ENCODE data around the gene PELI3. TPM values are rescaled to one million over a fixed set of nuclear protein-coding genes. Genes with fewer than 3 reads are reported as not detected.
"Not testable (repeated sequence)": the region's sequence is repeated elsewhere in the genome, so short reads cannot be mapped to it uniquely, and the experiment has no call there.

Gene PELI3
- total RNA-seq, 1 donor from 2014 or later = 3.6 TPM

DNA sequence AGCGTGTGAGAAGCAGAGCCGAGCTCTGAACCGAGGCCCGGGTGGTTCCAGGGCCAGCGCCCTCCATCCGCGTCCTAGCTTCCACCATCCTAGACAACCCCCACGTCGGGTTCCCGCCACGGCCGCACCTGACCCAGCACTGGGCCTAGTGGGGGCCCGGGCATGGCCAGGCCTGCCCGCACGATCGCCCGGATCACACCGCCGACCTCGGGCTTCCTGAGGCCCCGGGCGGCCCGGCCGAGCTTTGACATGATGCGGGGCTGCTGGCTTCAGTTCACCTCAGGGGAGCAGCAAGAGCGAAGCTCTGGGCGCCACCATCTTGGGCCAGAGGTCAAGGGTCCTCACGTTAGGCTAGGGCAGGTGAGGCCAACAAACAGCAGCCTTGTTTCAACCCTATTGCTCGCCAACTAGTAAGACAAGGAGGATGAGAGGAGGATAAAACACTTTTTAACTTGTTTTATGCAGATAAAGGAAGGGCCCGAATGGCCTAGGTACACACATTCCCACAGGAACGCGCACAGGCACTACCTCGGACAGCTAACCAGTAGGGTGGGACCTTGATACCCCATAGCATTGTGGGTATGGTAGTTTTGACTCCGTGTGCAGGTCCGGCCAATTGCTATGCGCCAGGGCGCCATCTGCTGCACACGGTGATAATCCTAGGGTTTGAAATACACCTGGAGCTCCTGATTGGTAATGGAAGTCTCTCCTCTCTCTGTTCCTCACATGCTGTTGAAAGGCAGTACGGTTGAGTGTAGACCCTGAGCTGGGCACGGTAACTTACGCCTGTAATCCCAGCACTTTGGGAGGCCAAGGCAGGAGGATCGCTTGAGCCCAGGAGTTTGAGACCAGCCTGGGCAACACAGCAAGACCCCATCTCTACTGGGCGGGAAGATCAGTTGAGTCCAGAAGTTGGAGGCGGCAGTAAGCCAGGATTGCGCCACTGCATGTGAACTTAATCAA is 27.9 kb upstream of the PELI3 start, which contains the start of gene MRPL11:
Gene MRPL11, minus strand, starts transcription at position 345 of the 963 bp plus-strand sequence. Its CDS starts 94 bp downstream, at position 251.
- H3K4me3 ChIP-seq (ENCODE audit: low read depth, low read length) = peak within 1 kb of the TSS; percentile 82
- TF ChIP-seq CTCF (conservative IDR thresholded peaks at IDR 0.05; ENCODE audit: low read depth, low read length) = peak; percentile 70
- peak; percentile 58 for DNase-seq (ENCODE audit: low read depth)

DNA sequence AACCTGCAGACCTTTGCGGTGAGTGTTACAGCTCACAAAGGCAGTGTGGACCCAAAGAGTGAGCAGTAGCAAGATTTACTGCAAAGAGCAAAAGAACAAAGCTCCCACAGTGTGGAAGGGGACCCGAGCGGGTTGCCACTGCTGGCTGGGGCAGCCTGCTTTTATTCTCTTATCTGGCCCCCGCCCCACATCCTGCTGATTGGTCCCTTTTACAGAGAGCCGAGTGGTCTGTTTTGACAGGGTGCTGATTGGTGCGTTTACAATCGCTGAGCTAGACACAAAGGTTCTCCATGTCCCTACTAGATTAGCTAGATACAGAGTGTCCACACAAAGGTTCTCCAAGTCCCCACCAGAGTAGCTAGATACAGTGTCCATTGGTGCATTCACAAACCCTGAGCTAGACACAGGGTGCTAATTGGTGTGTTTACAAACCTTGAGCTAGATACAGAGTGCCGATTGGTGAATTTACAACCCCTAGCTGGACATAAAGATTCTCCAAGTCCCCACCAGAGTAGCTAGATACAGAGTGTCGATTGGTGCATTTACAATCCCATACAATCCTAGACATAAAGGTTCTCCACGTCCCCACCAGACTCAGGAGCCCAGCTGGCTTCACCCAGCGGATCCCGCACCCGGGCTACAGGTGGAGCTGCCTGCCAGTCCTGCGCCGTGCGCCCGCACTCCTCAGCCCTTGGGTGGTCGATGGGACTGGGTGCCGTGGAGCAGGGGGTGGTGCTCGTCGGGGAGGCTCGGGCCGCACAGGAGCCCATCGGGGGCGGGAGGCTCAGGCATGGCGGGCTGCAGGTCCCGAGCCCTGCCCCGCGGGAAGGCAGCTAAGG is 26.4 kb upstream of the PELI3 start:
- H3K4me3 ChIP-seq (ENCODE audit: low read depth, low read length); DNase-seq (ENCODE audit: low read depth): not testable (repeated sequence)

DNA sequence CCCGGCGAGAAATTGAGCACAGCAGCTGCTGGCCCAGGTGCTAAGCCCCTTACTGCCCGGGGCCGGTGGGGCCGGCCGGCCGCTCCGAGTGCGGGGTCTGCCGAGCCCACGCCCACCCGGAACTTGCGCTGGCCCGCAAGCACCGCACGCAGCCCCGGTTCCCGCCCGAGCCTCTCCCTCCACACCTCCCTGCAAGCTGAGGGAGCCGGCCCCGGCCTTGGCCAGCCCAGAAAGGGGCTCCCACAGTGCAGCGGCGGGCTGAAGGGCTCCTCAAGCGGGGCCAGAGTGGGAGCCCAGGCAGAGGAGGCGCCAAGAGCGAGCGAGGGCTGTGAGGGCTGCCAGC is 25.8 kb upstream of the PELI3 start:
- H3K4me3 ChIP-seq (ENCODE audit: low read depth, low read length); DNase-seq (ENCODE audit: low read depth): not testable (repeated sequence)

DNA sequence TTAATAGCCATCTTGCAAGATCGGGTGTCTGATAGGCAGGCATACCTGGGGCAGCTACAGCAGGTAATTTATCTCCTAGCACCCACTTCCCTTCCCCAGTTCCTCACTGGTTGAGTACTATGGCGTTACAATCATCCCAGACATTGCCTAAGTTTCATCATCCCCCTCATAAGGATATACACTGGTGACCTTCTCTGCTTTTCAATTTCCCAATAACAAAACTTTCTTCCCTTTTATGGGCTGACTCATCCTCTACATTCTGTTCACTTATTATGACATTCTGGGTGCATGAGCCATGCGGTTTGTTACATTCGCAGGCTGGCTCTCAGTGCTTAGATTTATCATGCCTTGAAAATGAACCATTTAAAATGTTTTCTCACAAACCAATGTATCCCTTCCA is 23.1 kb upstream of the PELI3 start:
- DNase-seq (ENCODE audit: low read depth) = no peak
- no peak overlapping the region for H3K4me3 ChIP-seq (ENCODE audit: low read depth, low read length)
- no peak for TF ChIP-seq CTCF (conservative IDR thresholded peaks at IDR 0.05; ENCODE audit: low read depth, low read length)

- TF ChIP-seq CTCF (conservative IDR thresholded peaks at IDR 0.05; ENCODE audit: low read depth, low read length) = no peak
- no peak for DNase-seq (ENCODE audit: low read depth)
- no peak overlapping the region for H3K4me3 ChIP-seq (ENCODE audit: low read depth, low read length)
These were observed 19.7 kb upstream of the PELI3 start for GRCh38 chr11:66447012-66447411.

DNA sequence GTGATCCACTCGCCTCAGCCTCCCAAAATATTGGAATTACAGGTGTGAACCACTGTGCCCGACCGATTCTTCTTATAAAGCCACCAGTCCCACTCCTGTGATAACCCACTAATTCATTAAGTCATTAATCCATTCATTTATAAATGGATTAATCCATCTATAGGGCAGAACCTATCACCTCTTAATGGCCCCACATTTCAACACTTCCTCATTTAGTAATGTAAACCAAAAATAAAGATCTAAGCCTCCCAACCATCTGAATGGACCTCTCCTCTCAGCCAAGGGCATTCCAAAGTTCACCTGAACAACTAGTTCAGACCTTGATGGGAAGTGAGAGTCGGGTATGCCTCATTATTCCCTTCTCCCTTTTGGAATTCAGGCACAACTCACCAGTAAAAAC is 18.2 kb upstream of the PELI3 start:
- no peak overlapping the region for H3K4me3 ChIP-seq (ENCODE audit: low read depth, low read length)
- TF ChIP-seq CTCF (conservative IDR thresholded peaks at IDR 0.05; ENCODE audit: low read depth, low read length) = no peak

GRCh38 chr11:66450560-66450959 is 16.1 kb upstream of the PELI3 start:
- DNase-seq (ENCODE audit: low read depth) = no peak
- no peak overlapping the region for H3K4me3 ChIP-seq (ENCODE audit: low read depth, low read length)
- no peak for TF ChIP-seq CTCF (conservative IDR thresholded peaks at IDR 0.05; ENCODE audit: low read depth, low read length)

More for the DNA sequence above, 18.2 kb upstream of the PELI3 start:
- no peak for DNase-seq (ENCODE audit: low read depth)

Data from epithelial cell of proximal tubule (primary cell).